ENCODE measurements around the gene LRIT1. TPM values are rescaled to one million over a fixed set of nuclear protein-coding genes. Genes with fewer than 3 reads are reported as not detected.

Gene LRIT1
- total and polyA plus RNA-seq, 2 donors (not counting 3 experiments of a cell fraction or from before 2014, with no cell fraction given), result not detected

GRCh38 chr10:84288151-84288550, 46.8 kb upstream of the LRIT1 start:
- no peak overlapping the region for H2AFZ ChIP-seq (ENCODE audit: low read depth, low read length)
- no peak overlapping the region for H3K27ac ChIP-seq (ENCODE audit: insufficient read depth, low read depth, low read length)
- dilution Hi-C loops (cut with MboI; ENCODE audit: extremely low pct_ligation_motif_present, low sequenced_read_pairs), result no loop called here
- no peaks in the 10 kb centered on the region for H4K20me1 ChIP-seq (replicated peaks; ENCODE audit: control insufficient read depth, extremely low read depth, insufficient read depth, low read length)
- no peaks in the 10 kb centered on the region for H3K9me3 ChIP-seq (replicated peaks; ENCODE audit: control insufficient read depth, insufficient read depth, low read length)
- CTCF ChIA-PET, result interaction anchor here (0.6 to 0.7 kb wide), 2 partner anchors 21 to 64 kb away, joined by 3 to 4 read pairs; no protein-coding TSS in a partner anchor
- H3K79me2 ChIP-seq (ENCODE audit: control insufficient read depth, insufficient read depth, low read length), result no peaks in the 10 kb centered on the region
- H3K36me3 ChIP-seq (ENCODE audit: control insufficient read depth in 2 of 2, extremely low read depth in 1 of 2, insufficient read depth in 2 of 2, low read length in 2 of 2), result no peaks in the 10 kb centered on the region
- no TSS peak for BruUV-seq (replicated peaks)
- TF ChIP-seq POLR2A (IDR thresholded peaks at IDR 0.05; ENCODE audit: low read depth, low read length) (no peak), MAX (IDR thresholded peaks at IDR 0.05; ENCODE audit: insufficient read depth, insufficient read length) (no peak), GATA2 (IDR thresholded peaks at IDR 0.05; ENCODE audit: insufficient read depth, insufficient read length, low read depth, low read length) (no peak), EZH2 (IDR thresholded peaks at IDR 0.05; ENCODE audit: borderline replicate concordance, low read depth, low read length, severe bottlenecking) (no peak), MYC (IDR thresholded peaks at IDR 0.05; ENCODE audit: low read depth, low read length) (no peak), POLR2AphosphoS5 (IDR thresholded peaks at IDR 0.05; ENCODE audit: insufficient read depth, low read depth, low read length) (no peak), CTCF (IDR thresholded peaks at IDR 0.05; ENCODE audit: extremely low read depth in 1 of 2, insufficient read depth in 1 of 2, low read depth in 1 of 2, low read length in 2 of 2) (no peak), FOS (IDR thresholded peaks at IDR 0.05; ENCODE audit: borderline replicate concordance, insufficient read depth, low read length) (no peak), JUN (IDR thresholded peaks at IDR 0.05; ENCODE audit: borderline replicate concordance, insufficient read depth, insufficient read length, low read depth) (no peak)
- H3K4me3 ChIP-seq (replicated peaks in 1 of 3; ENCODE audit: insufficient read depth in 1 of 3, low read depth in 1 of 3, low read length in 3 of 3), result no peak overlapping the region
- FAIRE-seq (no peak), DNase-seq (ENCODE audit: low read depth, low spot score) (no peak)
- H3K4me2 ChIP-seq (ENCODE audit: insufficient read depth, low read length), result no peak overlapping the region
- intact Hi-C loops (cut with micrococcal nuclease), result no loop called here
- H3K4me1 ChIP-seq (ENCODE audit: control insufficient read depth, extremely low read depth, insufficient read depth, low read length), result no peaks in the 10 kb centered on the region
- H3K27me3 ChIP-seq (ENCODE audit: control insufficient read depth in 2 of 2, insufficient read depth in 2 of 2, low read length in 2 of 2), result peaks cover 8 to 19% of the 10 kb centered on the region in 2 experiments
- no peaks in the 10 kb centered on the region for H3K9me1 ChIP-seq (replicated peaks; ENCODE audit: control insufficient read depth, extremely low read depth, insufficient read depth, low read length)
- POLR2A ChIA-PET, result no interaction called here
- no peak overlapping the region for H3K9ac ChIP-seq (replicated peaks; ENCODE audit: extremely low read depth, insufficient read depth, low read length)
